GM18868 (cell line): ENCODE results near the gene FCHO1.
"Not testable (repeated sequence)": the region's sequence is repeated elsewhere in the genome, so short reads cannot be mapped to it uniquely, and the experiment has no call there.

Source experiments
- ATAC-seq: cut with Tn5 transposase; IDR thresholded peaks from one replicate; pipeline ENCODE4 v1.9.1; 2021; ENCODE audit warnings: mild to moderate bottlenecking, moderate library complexity; ENCODE audit not compliant: unreplicated experiment

The FCHO1 gene

GRCh38 chr19:17761148-17761547, 9.9 kb downstream of the FCHO1 start:
- ATAC-seq: no peak

GRCh38 chr19:17762505-17763229, 11.4 kb downstream of the FCHO1 start:
- no peak for ATAC-seq

- no peak for ATAC-seq
These were observed 13.1 kb downstream of the FCHO1 start for GRCh38 chr19:17764348-17764747.

GRCh38 chr19:17765069-17765618, 13.9 kb downstream of the FCHO1 start:
- ATAC-seq: no peak

GRCh38 chr19:17766543-17767131, 15.4 kb downstream of the FCHO1 start:
- no peak for ATAC-seq

GRCh38 chr19:17767559-17767958, 16.3 kb downstream of the FCHO1 start:
- no peak for ATAC-seq

GRCh38 chr19:17770613-17771012, 19.3 kb downstream of the FCHO1 start:
- ATAC-seq: no peak

- no peak for ATAC-seq
These were observed 20.9 kb downstream of the FCHO1 start for GRCh38 chr19:17772172-17772571.

- no peak for ATAC-seq
These were observed 24.1 kb downstream of the FCHO1 start for GRCh38 chr19:17775245-17775927.

GRCh38 chr19:17775991-17776803, 24.9 kb downstream of the FCHO1 start:
- peak; percentile 81 for ATAC-seq

- ATAC-seq: not testable (repeated sequence)
These were observed 26.6 kb downstream of the FCHO1 start for GRCh38 chr19:17777840-17778239.

GRCh38 chr19:17778251-17778967, 27.1 kb downstream of the FCHO1 start:
- ATAC-seq: no peak

- ATAC-seq: no peak
These were observed 28.0 kb downstream of the FCHO1 start for GRCh38 chr19:17778968-17779929.

- no peak for ATAC-seq
These were observed 29.5 kb downstream of the FCHO1 start for GRCh38 chr19:17780781-17781180.

- not testable (repeated sequence) for ATAC-seq
These were observed 32.4 kb downstream of the FCHO1 start for GRCh38 chr19:17783721-17784120.

GRCh38 chr19:17784201-17785008, 33.1 kb downstream of the FCHO1 start:
- no peak for ATAC-seq

GRCh38 chr19:17787274-17787913, 36.1 kb downstream of the FCHO1 start:
- ATAC-seq: no peak

GRCh38 chr19:17788632-17789031, 37.4 kb downstream of the FCHO1 start:
- ATAC-seq: no peak
